K562 (cell line): Measurements from ENCODE around the gene LEO1. TPM values are rescaled to one million over a fixed set of nuclear protein-coding genes. Genes with fewer than 3 reads are reported as not detected.

ENCODE experiments used
- CAMTA2 ChIP-seq: fragments of 250-450 bp; sonication (Bioruptor Pico); conservative IDR thresholded peaks from 2 replicates; pipeline ENCODE4 v1.5.1; 2022
- CEBPZ ChIP-seq: fragments of 150-350 bp; IDR thresholded peaks from 2 replicates; pipeline ENCODE4 v1.6.1; 2014; ENCODE audit warnings: low read depth, mild to moderate bottlenecking, low read length, borderline replicate concordance
- E2F5 ChIP-seq: sonication (generic); formaldehyde crosslinking; IDR thresholded peaks from 2 replicates; pipeline ENCODE4 v1.8.0; 2022; ENCODE audit warnings: mild to moderate bottlenecking, missing genetic modification reagents
- EGR1 ChIP-seq: fragments of 450-650 bp; conservative IDR thresholded peaks from 2 replicates; pipeline ENCODE4 v1.6.1; 2017; ENCODE audit warnings: mild to moderate bottlenecking
- KLF10 ChIP-seq: fragments of 250-450 bp; sonication (Bioruptor Pico); IDR thresholded peaks from 2 replicates; pipeline ENCODE4 v1.6.1; 2021; ENCODE audit warnings: matching md5 sums
- RFX7 ChIP-seq: fragments of 250-450 bp; sonication (Bioruptor Pico); IDR thresholded peaks from 2 replicates; pipeline ENCODE4 v1.5.1; 2021; ENCODE audit warnings: mild to moderate bottlenecking
- SIX5 ChIP-seq, 2 experiments: IDR thresholded peaks; 2 replicates each; pipeline ENCODE4 v1.6.1; 2011; ENCODE audit warnings: low read length in 2 of 2, borderline replicate concordance in 1 of 2, low read depth in 1 of 2, mild to moderate bottlenecking in 1 of 2, moderate library complexity in 1 of 2; ENCODE audit not compliant: insufficient read depth in 1 of 2
- SP1 ChIP-seq: sonication (generic); formaldehyde crosslinking; IDR thresholded peaks from 2 replicates; pipeline ENCODE4 v1.8.1; 2022; ENCODE audit warnings: mild to moderate bottlenecking, missing genetic modification reagents
- TAF7 ChIP-seq: fragments of 450-650 bp; IDR thresholded peaks from 2 replicates; pipeline ENCODE4 v1.6.1; 2016; ENCODE audit warnings: missing genetic modification characterization, missing compliant biosample characterization
- WHSC1 ChIP-seq: IDR thresholded peaks from one replicate; pipeline ENCODE4 v1.6.1; 2012; ENCODE audit warnings: low read length, control low read depth, inconsistent platforms
- ZBTB26 ChIP-seq: fragments of 450-650 bp; formaldehyde crosslinking; IDR thresholded peaks from 2 replicates; pipeline ENCODE4 v1.4.0; 2022; ENCODE audit warnings: missing genetic modification characterization
- ZNF589 ChIP-seq: fragments of 200-800 bp; sonication (Bioruptor generic); IDR thresholded peaks from 2 replicates; pipeline ENCODE4 v1.6.1; 2016; ENCODE audit warnings: low read depth, missing genetic modification characterization, missing compliant biosample characterization
- ZNF717 ChIP-seq: fragments of 250-450 bp; sonication (Bioruptor Pico); IDR thresholded peaks from 2 replicates; pipeline ENCODE4 v1.5.0; 2021
- polyA plus RNA-seq, 8 experiments: library from polyadenylated mRNA; depleted of rRNA in 4 of 8; stranded (reverse) in 5 of 8; unstranded in 3 of 8; fragments of >200 nt; fragmentation: Nextera tagmentation in 2 of 8; fragmentation: Illumina TruSeq in 1 of 8; extraction: Ambion mirVana in 2 of 8; extraction: Trizol in 1 of 8; gene quantifications; 2 replicates each; pipeline versions ENCODE4 v1.2.1 to v1.2.3, GENCODE V29; 2011 to 2014; ENCODE audit warnings: inconsistent platforms in 1 of 8, missing spikeins in 1 of 8
- total RNA-seq, 7 experiments: library from RNA; depleted of rRNA in 6 of 7; stranded (reverse); fragments of >200 nt in 6 of 7; fragmentation: Illumina TruSeq in 2 of 7; extraction: Trizol in 2 of 7; gene quantifications; 2 replicates each; pipeline versions ENCODE4 v1.2.1 to v1.2.3, GENCODE V29; 2011 to 2021; ENCODE audit warnings: low replicate concordance in 1 of 7
- TF ChIP-seq, protein P1 (sequence below): sonication (generic); formaldehyde crosslinking; IDR thresholded peaks from 2 replicates; pipeline ENCODE4 v1.8.1; 2023; ENCODE audit warnings: missing genetic modification reagents, mild to moderate bottlenecking, borderline replicate concordance
- TF ChIP-seq, protein P2 (sequence below), 2 experiments: fragments of 450-650 bp; conservative IDR thresholded peaks; 2 replicates each; pipeline ENCODE4 v1.6.1; 2017; ENCODE audit warnings: mild to moderate bottlenecking in 2 of 2, moderate library complexity in 2 of 2

Gene LEO1
- total and polyA plus RNA-seq, 9 of the 15 experiments (the other 6 are each of a cell fraction or from before 2014, with no cell fraction given), result 8.4 to 48.3 (median 37.9) TPM

DNA sequence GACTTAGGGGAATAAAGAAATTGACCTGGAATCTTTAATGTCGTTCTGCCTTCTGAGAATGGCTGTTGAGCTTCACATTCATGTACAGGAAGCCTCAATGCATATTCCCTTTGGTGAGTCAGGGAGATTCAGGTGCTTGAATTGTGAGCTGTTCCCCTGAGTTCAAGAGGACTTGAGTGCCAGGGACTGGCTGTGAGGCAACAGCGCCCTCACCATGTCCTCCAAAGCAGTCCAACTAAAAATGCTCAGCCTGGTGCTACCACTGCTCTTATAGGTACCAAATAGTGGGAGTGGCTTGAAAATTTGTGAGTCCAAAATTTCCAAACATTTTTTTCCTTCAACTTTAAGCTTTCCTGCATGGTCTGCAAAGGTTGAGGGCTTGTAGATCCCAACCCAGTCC, 54.1 kb downstream of the LEO1 start (continued):
- TF ChIP-seq EGR1 (no peak), CEBPZ (no peak), SP1 (CRISPR knock-in tag) (no peak), SIX5 (IDR thresholded peaks at IDR 0.05; ENCODE audit: borderline replicate concordance in 1 of 2, insufficient read depth in 1 of 2, low read depth in 1 of 2, low read length in 2 of 2) (no peak), ZNF717 (CRISPR knock-in tag) (no peak), CAMTA2 (CRISPR knock-in tag) (no peak), WHSC1 (no peak), E2F5 (CRISPR knock-in tag) (no peak), ZBTB26 (CRISPR knock-in tag) (no peak), KLF10 (CRISPR knock-in tag) (no peak), ZNF589 (no peak), TAF7 (tag) (no peak), RFX7 (no peak)
- TF ChIP-seq, protein P1, sequence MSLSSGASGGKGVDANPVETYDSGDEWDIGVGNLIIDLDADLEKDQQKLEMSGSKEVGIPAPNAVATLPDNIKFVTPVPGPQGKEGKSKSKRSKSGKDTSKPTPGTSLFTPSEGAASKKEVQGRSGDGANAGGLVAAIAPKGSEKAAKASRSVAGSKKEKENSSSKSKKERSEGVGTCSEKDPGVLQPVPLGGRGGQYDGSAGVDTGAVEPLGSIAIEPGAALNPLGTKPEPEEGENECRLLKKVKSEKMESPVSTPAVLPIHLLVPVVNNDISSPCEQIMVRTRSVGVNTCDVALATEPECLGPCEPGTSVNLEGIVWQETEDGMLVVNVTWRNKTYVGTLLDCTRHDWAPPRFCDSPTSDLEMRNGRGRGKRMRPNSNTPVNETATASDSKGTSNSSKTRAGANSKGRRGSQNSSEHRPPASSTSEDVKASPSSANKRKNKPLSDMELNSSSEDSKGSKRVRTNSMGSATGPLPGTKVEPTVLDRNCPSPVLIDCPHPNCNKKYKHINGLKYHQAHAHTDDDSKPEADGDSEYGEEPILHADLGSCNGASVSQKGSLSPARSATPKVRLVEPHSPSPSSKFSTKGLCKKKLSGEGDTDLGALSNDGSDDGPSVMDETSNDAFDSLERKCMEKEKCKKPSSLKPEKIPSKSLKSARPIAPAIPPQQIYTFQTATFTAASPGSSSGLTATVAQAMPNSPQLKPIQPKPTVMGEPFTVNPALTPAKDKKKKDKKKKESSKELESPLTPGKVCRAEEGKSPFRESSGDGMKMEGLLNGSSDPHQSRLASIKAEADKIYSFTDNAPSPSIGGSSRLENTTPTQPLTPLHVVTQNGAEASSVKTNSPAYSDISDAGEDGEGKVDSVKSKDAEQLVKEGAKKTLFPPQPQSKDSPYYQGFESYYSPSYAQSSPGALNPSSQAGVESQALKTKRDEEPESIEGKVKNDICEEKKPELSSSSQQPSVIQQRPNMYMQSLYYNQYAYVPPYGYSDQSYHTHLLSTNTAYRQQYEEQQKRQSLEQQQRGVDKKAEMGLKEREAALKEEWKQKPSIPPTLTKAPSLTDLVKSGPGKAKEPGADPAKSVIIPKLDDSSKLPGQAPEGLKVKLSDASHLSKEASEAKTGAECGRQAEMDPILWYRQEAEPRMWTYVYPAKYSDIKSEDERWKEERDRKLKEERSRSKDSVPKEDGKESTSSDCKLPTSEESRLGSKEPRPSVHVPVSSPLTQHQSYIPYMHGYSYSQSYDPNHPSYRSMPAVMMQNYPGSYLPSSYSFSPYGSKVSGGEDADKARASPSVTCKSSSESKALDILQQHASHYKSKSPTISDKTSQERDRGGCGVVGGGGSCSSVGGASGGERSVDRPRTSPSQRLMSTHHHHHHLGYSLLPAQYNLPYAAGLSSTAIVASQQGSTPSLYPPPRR (CRISPR knock-in tag), result no peak
- TF ChIP-seq, protein P2, sequence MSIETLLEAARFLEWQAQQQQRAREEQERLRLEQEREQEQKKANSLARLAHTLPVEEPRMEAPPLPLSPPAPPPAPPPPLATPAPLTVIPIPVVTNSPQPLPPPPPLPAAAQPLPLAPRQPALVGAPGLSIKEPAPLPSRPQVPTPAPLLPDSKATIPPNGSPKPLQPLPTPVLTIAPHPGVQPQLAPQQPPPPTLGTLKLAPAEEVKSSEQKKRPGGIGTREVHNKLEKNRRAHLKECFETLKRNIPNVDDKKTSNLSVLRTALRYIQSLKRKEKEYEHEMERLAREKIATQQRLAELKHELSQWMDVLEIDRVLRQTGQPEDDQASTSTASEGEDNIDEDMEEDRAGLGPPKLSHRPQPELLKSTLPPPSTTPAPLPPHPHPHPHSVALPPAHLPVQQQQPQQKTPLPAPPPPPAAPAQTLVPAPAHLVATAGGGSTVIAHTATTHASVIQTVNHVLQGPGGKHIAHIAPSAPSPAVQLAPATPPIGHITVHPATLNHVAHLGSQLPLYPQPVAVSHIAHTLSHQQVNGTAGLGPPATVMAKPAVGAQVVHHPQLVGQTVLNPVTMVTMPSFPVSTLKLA (conservative IDR thresholded peaks at IDR 0.05), result no peak
